ENCODE data around the gene CPZ. TPM values are rescaled to one million over a fixed set of nuclear protein-coding genes. Genes with fewer than 3 reads are reported as not detected.

Gene CPZ
- total RNA-seq, 2 donors from 2014 or later, result 0.90 to 1.2 TPM

DNA sequence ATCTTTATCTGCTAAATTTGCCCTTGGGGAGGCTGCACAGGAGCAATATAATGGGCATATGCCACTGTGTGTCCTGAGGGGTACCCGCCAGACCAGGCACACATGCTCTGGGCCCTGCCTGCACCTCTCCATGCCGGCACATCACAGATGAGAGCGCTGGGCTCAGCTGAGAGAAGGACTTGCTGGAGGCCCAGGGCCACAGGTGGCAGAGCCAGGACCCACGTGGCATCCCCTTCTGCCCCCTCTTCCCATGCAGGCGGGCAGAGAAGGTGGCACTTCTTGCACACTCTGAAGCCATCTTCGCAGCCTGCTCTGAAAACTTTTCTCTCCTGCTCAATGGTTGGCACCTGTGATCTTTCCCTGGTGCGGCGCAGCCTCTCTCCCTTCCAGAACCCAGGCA lies 20.1 kb downstream of the CPZ start:
- Histone ChIP-seq H3K27ac (no peak overlapping the region), H3K4me3 (no peak overlapping the region), H3K27me3 (no peaks in the 10 kb centered on the region), H3K36me3 (no peaks in the 10 kb centered on the region), H3K4me1 (peaks cover 0 to 4% of the 10 kb centered on the region in 2 donors), H3K9me3 (no peaks in the 10 kb centered on the region)
- TF ChIP-seq, protein P1, sequence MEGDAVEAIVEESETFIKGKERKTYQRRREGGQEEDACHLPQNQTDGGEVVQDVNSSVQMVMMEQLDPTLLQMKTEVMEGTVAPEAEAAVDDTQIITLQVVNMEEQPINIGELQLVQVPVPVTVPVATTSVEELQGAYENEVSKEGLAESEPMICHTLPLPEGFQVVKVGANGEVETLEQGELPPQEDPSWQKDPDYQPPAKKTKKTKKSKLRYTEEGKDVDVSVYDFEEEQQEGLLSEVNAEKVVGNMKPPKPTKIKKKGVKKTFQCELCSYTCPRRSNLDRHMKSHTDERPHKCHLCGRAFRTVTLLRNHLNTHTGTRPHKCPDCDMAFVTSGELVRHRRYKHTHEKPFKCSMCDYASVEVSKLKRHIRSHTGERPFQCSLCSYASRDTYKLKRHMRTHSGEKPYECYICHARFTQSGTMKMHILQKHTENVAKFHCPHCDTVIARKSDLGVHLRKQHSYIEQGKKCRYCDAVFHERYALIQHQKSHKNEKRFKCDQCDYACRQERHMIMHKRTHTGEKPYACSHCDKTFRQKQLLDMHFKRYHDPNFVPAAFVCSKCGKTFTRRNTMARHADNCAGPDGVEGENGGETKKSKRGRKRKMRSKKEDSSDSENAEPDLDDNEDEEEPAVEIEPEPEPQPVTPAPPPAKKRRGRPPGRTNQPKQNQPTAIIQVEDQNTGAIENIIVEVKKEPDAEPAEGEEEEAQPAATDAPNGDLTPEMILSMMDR (IDR thresholded peaks at IDR 0.05), result no peak
- no peak for DNase-seq (ENCODE audit: low spot score)

DNA sequence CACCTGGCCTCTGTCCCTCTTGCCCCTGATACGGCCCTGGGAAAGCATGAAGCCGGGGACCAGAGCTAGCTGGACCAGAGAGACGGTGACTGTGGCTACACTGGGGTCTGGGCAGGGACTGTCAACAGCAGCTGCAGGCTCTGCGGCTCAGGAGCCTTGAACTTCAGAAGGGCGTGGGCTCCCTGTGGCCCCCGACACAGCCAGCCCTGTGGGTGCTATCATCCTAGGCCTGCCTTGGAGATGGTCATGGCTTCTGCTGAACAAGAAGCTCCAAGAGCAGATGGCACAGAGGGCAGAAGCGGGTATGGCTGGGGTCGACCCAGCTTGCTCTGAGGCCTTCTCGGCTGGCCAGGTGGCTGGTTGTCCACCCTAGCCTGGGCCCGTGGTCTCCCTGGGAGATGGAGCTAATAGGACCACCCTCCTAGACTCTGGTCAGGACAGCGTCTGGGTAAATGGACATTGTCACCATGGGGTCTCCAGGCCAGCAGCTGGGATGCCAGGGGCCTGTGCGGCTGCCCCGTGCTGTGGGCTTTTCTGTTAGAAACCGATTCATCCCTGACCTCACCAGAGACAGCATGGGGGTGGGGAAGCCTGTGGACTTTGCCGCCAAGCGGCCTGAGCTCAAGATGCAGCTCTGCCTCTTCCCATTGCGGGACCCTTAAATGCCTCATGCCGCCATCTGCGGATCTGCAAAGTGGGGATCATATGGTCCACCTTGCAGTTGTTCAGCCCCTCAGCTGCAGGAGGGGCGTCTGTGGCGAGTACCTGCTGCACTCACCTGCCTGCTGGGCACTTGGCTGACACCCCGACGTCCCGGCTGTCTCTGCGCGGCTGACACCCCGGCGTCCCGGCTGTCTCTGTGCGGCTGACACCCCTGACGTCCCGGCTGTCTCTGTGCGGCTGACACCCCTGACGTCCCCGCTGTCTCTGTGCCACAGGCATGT lies 21.1 kb downstream of the CPZ start:
- Histone ChIP-seq H3K27ac (no peak overlapping the region), H3K4me3 (no peak overlapping the region), H3K4me1 (no peaks in the 10 kb centered on the region), H3K27me3 (no peaks in the 10 kb centered on the region), H3K9me3 (no peaks in the 10 kb centered on the region), H3K36me3 (no peaks in the 10 kb centered on the region)
- TF ChIP-seq, protein P1 (IDR thresholded peaks at IDR 0.05), result no peak
- DNase-seq (ENCODE audit: low spot score), result no peak

DNA sequence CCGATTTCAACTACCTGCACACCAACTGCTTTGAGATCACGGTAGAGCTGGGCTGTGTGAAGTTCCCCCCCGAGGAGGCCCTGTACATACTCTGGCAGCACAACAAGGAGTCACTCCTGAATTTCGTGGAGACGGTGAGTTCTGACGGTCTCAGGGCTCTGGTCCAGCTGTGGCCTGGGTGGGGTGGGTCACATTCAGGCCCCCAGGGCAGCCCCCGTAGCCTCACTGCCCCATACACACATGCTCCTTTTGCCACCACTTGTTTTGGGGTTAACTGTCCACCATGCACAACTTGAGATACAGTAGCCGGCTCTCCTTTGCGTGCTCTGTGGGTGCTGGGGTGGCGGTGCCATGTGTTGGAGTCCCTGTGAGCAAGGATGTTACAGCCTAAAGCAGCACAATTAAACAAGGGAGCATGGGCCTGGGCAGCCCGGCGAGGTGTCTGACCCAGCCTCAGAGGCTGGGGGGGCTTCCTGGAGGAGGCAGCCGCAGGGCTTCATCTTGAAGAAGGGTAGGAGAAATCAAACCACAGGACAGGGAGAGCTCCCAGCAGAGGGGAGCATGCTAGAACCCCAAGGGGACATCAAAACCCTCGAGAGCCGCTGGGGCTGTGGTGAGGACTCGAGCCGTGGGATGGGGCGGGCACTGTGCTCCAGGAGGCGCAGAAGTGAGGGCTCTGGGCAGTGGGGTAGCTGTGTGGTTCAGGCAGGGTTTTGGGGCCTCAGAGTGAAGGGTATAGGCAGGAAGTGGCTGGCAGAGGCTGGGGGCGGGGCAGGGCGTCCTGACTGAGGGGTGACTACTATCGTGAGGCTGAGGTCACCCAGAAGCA lies 22.0 kb downstream of the CPZ start:
- TF ChIP-seq, protein P1 (IDR thresholded peaks at IDR 0.05), result no peak
- Histone ChIP-seq H3K9me3 (no peaks in the 10 kb centered on the region), H3K27ac (no peak overlapping the region), H3K4me1 (no peaks in the 10 kb centered on the region), H3K4me3 (no peak overlapping the region), H3K36me3 (no peaks in the 10 kb centered on the region), H3K27me3 (no peaks in the 10 kb centered on the region)
- DNase-seq (ENCODE audit: low spot score), result no peak

DNA sequence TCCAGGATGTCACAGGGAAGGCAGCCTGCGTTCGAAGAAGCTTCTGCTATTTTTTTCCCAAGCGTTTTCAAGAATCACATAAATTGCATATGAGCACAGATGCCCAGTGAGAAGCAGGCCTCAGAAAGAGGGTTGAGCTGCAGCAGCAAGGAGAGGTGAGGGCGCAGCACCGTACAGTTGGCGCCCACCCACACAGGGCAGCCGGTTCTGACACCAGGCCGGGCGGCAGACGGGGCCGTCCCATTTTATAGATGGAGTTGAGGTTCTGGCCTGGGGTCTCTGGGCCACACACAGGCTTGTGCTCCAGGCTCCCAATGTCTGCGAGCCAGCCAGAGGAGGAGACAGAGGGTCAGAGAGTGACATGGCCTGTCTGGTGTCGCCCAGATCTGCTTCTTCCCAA lies 22.8 kb downstream of the CPZ start:
- no peaks in the 10 kb centered on the region for H3K4me1 ChIP-seq
- no peak for DNase-seq (ENCODE audit: low spot score)
- H3K27ac ChIP-seq, result no peak overlapping the region
- H3K9me3 ChIP-seq, result no peaks in the 10 kb centered on the region
- TF ChIP-seq, protein P1 (IDR thresholded peaks at IDR 0.05), result no peak
- H3K36me3 ChIP-seq, result no peaks in the 10 kb centered on the region
- H3K4me3 ChIP-seq, result no peak overlapping the region
- H3K27me3 ChIP-seq, result no peaks in the 10 kb centered on the region

DNA sequence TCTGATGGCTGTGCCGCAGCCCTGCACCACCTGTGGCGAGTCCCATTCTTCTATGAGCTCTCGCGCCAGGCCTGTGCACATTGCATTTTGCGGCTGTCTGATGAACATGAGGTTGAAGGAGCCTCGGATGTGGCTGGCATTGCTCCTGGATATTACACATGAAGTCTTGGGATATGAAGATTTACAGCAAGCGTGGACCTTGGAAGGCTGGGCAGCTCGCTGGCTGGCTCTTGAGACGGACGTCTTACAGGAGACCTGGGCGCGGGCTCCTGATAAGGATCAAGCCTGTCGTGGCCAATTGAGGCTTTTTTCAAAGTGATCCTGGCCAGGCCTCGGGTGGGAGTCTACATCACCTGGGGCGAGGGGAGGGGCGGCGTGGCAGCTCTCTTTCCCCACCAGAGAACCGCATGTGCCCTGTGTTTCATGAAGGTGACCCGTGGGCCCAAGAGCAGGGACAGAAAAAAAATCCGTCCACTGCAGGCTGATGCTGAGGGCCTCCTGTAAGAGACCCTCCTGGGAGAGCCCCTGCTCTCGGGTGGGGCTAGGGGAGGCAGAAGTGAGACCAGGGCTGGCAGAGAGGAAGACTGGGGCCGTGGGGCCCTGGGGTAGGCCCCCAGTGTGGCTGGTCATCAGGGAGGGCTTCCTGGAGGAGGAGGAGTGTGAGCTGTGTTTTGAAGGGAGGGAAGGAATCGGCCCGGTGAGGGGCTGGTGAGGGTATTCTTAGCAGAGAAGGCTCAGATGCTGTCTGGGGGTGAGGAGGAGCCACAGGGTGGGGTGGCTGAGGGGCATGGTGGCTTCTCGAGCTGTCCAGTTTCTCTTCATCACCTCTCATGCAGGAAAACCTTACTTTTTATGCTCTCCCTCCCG lies 23.6 kb downstream of the CPZ start:
- TF ChIP-seq, protein P1 (IDR thresholded peaks at IDR 0.05), result no peak
- H3K4me3 ChIP-seq, result no peak overlapping the region
- no peak overlapping the region for H3K27ac ChIP-seq
- no peaks in the 10 kb centered on the region for H3K36me3 ChIP-seq
- no peak for DNase-seq (ENCODE audit: low spot score)
- H3K4me1 ChIP-seq, result no peaks in the 10 kb centered on the region
- no peaks in the 10 kb centered on the region for H3K27me3 ChIP-seq
- H3K9me3 ChIP-seq, result no peaks in the 10 kb centered on the region
